ENCODE results near the gene CMTM4. TPM values are rescaled to one million over a fixed set of nuclear protein-coding genes. Genes with fewer than 3 reads are reported as not detected.
"Not testable (repeated sequence)": the region's sequence is repeated elsewhere in the genome, so short reads cannot be mapped to it uniquely, and the experiment has no call there.

The CMTM4 gene

DNA sequence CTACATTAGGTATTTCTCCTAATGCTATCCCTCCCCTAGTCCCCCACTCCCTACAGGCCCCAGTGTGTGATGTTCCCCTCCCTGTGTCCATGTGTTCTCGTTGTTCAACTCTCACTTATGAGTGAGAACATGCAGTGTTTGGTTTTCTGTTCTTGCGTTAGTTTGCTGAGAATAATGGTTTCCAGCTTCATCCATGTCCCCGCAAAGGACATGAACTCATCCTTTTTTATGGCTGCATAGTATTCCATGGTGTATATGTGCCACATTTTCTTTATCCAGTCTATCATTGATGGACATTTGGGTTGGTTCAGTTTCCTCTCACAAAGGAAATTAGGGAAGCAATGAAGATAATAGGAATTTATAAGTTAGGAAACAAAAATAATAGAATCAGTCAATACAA lies 129.3 kb downstream of the CMTM4 start:
- H4K91ac ChIP-seq (ENCODE audit: low read depth, low read length, poor library complexity); H4K8ac ChIP-seq (ENCODE audit: low read depth, low read length); H2BK5ac ChIP-seq (ENCODE audit: low read length); H3K4me3 ChIP-seq (ENCODE audit: low read length in 2 of 2); H2BK15ac ChIP-seq (ENCODE audit: low read length); H3K23ac ChIP-seq (ENCODE audit: low read depth, low read length, poor library complexity); H2AFZ ChIP-seq (ENCODE audit: low read length); H3K79me1 ChIP-seq (ENCODE audit: low read depth, low read length); H3K9me3 ChIP-seq (replicated peaks in 1 of 2; ENCODE audit: control insufficient read depth in 2 of 2, insufficient read depth in 1 of 2, low read depth in 1 of 2, low read length in 2 of 2); H3K27me3 ChIP-seq (ENCODE audit: control insufficient read depth in 3 of 3, insufficient read depth in 3 of 3, low read depth in 1 of 3, low read length in 3 of 3); H3K4me2 ChIP-seq (ENCODE audit: insufficient read depth, low read length, poor library complexity, severe bottlenecking); DNase-seq (ENCODE audit: low spot score); H3K4me1 ChIP-seq (ENCODE audit: control insufficient read depth in 2 of 2, insufficient read depth in 1 of 2, low read depth in 1 of 2, low read length in 2 of 2); H2BK12ac ChIP-seq (ENCODE audit: low read length); H3K4ac ChIP-seq (ENCODE audit: low read length); H3K27ac ChIP-seq (replicated peaks; ENCODE audit: low read length); H3K9ac ChIP-seq (ENCODE audit: low read depth, low read length, poor library complexity); H2BK120ac ChIP-seq (ENCODE audit: low read depth, low read length); H3K14ac ChIP-seq (ENCODE audit: low read length); H3K18ac ChIP-seq (ENCODE audit: low read length); H2AK5ac ChIP-seq (ENCODE audit: low read depth, low read length): not testable (repeated sequence)
- no CpG with 5 or more reads among the region's 3 CpGs for WGBS, 2 donors (ENCODE audit: extremely low coverage in 2 of 2, insufficient read length in 2 of 2, insufficient replicate concordance in 1 of 2)
- H3K36me3 ChIP-seq (replicated peaks in 1 of 2; ENCODE audit: control insufficient read depth in 2 of 2, insufficient read depth in 2 of 2, low read length in 2 of 2), result peaks cover 6 to 36% of the 10 kb centered on the region in 2 donors

- Histone ChIP-seq H3K27me3 (ENCODE audit: control insufficient read depth in 3 of 3, insufficient read depth in 3 of 3, low read depth in 1 of 3, low read length in 3 of 3) (no peaks in the 10 kb centered on the region), H2AFZ (ENCODE audit: low read length) (no peak within 1 kb of the TSS), H4K8ac (ENCODE audit: low read depth, low read length) (no peak within 1 kb of the TSS), H4K91ac (ENCODE audit: low read depth, low read length, poor library complexity) (no peak within 1 kb of the TSS), H3K18ac (ENCODE audit: low read length) (no peak within 1 kb of the TSS), H3K9ac (ENCODE audit: low read depth, low read length, poor library complexity) (no peak within 1 kb of the TSS), H3K79me1 (ENCODE audit: low read depth, low read length) (no peaks in the 10 kb centered on the region), H2AK5ac (ENCODE audit: low read depth, low read length) (no peak within 1 kb of the TSS), H3K23ac (ENCODE audit: low read depth, low read length, poor library complexity) (no peak within 1 kb of the TSS), H3K4me3 (ENCODE audit: low read length in 2 of 2) (no peak within 1 kb of the TSS), H3K36me3 (replicated peaks in 1 of 2; ENCODE audit: control insufficient read depth in 2 of 2, insufficient read depth in 2 of 2, low read length in 2 of 2) (peaks cover 6 to 45% of the 10 kb centered on the region in 2 donors), H3K27ac (replicated peaks; ENCODE audit: low read length) (no peak within 1 kb of the TSS), H3K4ac (ENCODE audit: low read length) (no peak within 1 kb of the TSS), H2BK120ac (ENCODE audit: low read depth, low read length) (no peak within 1 kb of the TSS), H3K9me3 (replicated peaks in 1 of 2; ENCODE audit: control insufficient read depth in 2 of 2, insufficient read depth in 1 of 2, low read depth in 1 of 2, low read length in 2 of 2) (peaks cover 0 to 2% of the 10 kb centered on the region in 2 donors), H3K4me2 (ENCODE audit: insufficient read depth, low read length, poor library complexity, severe bottlenecking) (no peak within 1 kb of the TSS), H2BK15ac (ENCODE audit: low read length) (no peak within 1 kb of the TSS), H3K4me1 (ENCODE audit: control insufficient read depth in 2 of 2, insufficient read depth in 1 of 2, low read depth in 1 of 2, low read length in 2 of 2) (no peaks in the 10 kb centered on the region), H2BK5ac (ENCODE audit: low read length) (no peak within 1 kb of the TSS), H2BK12ac (ENCODE audit: low read length) (no peak within 1 kb of the TSS), H3K14ac (ENCODE audit: low read length) (no peak within 1 kb of the TSS)
- no CpG with 5 or more reads among the region's 54 CpGs for WGBS, 2 donors (ENCODE audit: extremely low coverage in 2 of 2, insufficient read length in 2 of 2, insufficient replicate concordance in 1 of 2)
- DNase-seq (ENCODE audit: low spot score), result no peak
Measured at GRCh38 chr16:66566051-66566901, 130.3 kb downstream of the CMTM4 start, which contains the start of gene CMTM1. Gene CMTM1 (plus strand): TSS chr16:66566439. CDS start chr16:66566514, 75 bp downstream.

Small RNA genes lying within 50 kb of the gene (small RNA-seq; reads per million reads assigned to genes)
- gene CKLF-CMTM1 (ENCODE audit: insufficient read depth), result not detected

Measured in neuronal stem cell (in vitro differentiated cells).